Measurements from ENCODE around the gene TMEM256. TPM values are rescaled to one million over a fixed set of nuclear protein-coding genes. Genes with fewer than 3 reads are reported as not detected.

The TMEM256 gene
- total RNA-seq, 2 donors from 2014 or later: 43.4 to 64.8 TPM

DNA sequence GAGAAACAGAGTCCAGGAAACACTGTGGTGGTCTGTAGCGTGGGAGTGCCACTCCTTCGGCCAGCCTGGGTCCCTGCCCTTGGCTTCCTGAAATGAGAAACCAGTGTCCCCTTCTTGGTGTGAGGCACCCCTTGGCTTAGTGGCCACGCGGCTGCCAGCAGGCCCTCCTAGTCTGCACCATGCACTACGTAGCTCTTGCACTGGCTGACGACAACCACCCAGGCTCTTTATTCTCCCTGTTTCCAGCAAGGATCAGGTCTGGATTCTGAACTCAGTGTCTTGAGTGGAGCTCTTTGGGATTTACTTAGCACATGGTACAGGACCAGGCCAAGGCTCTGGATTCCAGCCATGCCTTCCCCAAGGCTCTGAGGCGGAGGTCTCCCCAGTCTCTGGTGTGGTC is 23.7 kb upstream of the TMEM256 start:
- Histone ChIP-seq H3K27me3 (no peaks in the 10 kb centered on the region), H3K4me3 (no peak overlapping the region), H3K9me3 (no peaks in the 10 kb centered on the region), H3K36me3 (no peaks in the 10 kb centered on the region), H3K4me1 (no peaks in the 10 kb centered on the region), H3K27ac (no peak overlapping the region)
- DNase-seq (ENCODE audit: low spot score): no peak
- TF ChIP-seq, protein P1, sequence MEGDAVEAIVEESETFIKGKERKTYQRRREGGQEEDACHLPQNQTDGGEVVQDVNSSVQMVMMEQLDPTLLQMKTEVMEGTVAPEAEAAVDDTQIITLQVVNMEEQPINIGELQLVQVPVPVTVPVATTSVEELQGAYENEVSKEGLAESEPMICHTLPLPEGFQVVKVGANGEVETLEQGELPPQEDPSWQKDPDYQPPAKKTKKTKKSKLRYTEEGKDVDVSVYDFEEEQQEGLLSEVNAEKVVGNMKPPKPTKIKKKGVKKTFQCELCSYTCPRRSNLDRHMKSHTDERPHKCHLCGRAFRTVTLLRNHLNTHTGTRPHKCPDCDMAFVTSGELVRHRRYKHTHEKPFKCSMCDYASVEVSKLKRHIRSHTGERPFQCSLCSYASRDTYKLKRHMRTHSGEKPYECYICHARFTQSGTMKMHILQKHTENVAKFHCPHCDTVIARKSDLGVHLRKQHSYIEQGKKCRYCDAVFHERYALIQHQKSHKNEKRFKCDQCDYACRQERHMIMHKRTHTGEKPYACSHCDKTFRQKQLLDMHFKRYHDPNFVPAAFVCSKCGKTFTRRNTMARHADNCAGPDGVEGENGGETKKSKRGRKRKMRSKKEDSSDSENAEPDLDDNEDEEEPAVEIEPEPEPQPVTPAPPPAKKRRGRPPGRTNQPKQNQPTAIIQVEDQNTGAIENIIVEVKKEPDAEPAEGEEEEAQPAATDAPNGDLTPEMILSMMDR (IDR thresholded peaks at IDR 0.05): no peak

DNA sequence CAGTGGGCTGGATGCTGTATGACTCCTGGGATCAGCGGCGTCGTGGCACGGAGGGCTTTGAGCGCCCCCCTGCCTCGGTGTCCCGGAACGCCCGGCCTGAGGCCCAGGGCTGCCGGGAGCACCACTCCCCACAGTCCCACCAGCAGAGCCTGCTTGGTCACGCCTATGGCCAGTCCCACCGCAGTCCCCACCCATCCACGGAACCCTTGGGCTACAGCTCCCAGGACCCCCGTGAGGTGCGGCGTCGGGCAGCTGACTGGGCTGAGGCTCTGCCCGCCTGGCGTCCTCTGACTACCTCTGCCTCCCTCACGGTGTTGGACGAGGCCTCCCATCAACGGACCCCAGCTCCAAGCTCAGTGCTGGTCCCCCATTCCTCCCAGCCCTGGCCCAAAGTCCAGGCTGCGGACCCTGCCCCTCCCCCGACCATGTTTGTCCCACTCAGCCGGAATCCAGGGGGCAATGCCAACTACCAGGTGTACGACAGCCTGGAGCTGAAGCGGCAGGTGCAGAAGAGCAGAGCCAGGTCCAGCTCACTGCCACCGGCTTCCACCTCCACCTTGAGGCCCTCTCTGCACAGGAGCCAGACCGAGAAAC is 23.1 kb upstream of the TMEM256 start:
- H3K27me3 ChIP-seq: no peaks in the 10 kb centered on the region
- no peak for DNase-seq (ENCODE audit: low spot score)

DNA sequence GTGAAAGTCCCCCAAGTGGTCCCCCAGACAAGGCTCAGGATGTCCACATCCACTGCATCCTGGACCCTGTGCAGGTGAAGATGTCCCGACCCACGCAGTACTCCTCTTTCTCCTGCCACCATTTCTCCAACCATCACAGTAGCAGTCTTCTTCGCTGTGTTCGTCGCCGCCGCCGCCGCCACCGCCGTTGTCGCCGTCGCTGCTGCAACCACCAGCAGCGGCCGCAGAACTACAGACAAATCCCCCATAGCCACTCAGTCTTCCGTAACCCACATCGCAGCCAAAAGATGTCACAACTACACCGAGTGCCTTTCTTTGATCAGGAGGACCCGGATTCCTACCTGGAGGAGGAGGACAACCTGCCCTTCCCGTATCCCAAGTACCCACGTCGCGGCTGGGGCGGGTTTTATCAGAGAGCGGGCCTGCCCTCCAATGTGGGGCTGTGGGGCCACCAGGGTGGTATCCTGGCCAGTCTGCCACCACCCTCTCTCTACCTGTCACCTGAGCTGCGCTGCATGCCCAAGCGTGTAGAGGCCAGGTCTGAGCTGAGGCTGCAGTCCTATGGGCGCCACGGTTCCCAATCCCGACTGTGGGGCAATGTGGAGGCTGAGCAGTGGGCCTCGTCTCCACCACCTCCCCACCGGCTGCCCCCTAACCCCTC is 22.4 kb upstream of the TMEM256 start:
- Histone ChIP-seq H3K4me3 (no peak overlapping the region), H3K4me1 (no peaks in the 10 kb centered on the region), H3K9me3 (no peaks in the 10 kb centered on the region), H3K36me3 (no peaks in the 10 kb centered on the region), H3K27ac (no peak overlapping the region), H3K27me3 (no peaks in the 10 kb centered on the region)
- DNase-seq (ENCODE audit: low spot score): no peak
- TF ChIP-seq, protein P1 (IDR thresholded peaks at IDR 0.05): no peak

More for the DNA sequence above, 23.1 kb upstream of the TMEM256 start:
- Histone ChIP-seq H3K27ac (no peak overlapping the region), H3K36me3 (no peaks in the 10 kb centered on the region), H3K4me3 (no peak overlapping the region), H3K9me3 (no peaks in the 10 kb centered on the region), H3K4me1 (no peaks in the 10 kb centered on the region)
- TF ChIP-seq, protein P1 (IDR thresholded peaks at IDR 0.05): no peak

DNA sequence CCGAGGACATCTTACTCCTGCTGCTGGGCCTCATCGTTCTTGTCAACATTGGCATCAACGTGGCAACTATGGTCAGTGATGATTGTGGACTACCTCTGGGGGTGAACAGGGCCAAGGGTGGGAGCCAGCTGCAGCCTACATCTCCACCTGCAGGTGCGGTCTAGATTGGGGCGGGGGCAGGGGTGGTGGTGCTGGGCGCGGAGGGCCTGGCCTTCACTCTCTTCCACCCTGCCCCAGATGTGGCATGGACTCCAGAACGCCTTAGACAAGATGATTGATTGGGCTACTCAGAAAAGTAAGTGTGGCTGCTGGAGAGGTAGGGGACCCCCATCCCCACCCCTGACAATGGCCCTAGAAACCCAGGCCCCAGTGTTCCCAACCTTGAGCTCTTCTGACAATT is 21.9 kb upstream of the TMEM256 start:
- H3K27me3 ChIP-seq: no peaks in the 10 kb centered on the region
- TF ChIP-seq, protein P1 (IDR thresholded peaks at IDR 0.05): no peak
- no peaks in the 10 kb centered on the region for H3K36me3 ChIP-seq

DNA sequence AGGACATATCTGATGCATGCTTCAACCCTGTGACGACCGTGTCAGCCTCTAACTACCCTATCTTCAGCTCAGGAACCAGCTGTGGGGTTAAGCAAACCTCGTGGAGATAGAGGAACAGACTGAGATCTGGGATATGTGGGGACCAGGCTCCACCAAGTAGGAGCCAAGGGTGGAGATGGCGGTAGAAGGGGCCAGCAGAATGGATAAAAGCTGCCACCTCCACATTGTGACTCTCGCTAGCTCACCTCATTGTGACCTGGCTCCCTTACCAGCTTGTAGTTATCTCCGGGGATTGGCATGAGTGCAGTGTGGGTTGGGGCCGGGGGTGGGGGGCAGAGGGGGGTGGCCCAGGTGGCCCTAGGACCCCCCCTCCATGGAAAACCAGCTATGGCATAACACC is 21.4 kb upstream of the TMEM256 start, which contains the start of gene SPEM2:
SPEM2 (plus strand) TSS at position 301 of the 400 bp plus-strand sequence; CDS start at position 374, 73 bp downstream.
- no peak within 1 kb of the TSS for H3K27ac ChIP-seq
- DNase-seq (ENCODE audit: low spot score): no peak
- TF ChIP-seq, protein P1 (IDR thresholded peaks at IDR 0.05): no peak
- H3K36me3 ChIP-seq: no peaks in the 10 kb centered on the region
- no peak within 1 kb of the TSS for H3K4me3 ChIP-seq
- H3K27me3 ChIP-seq: no peaks in the 10 kb centered on the region
- H3K9me3 ChIP-seq: no peaks in the 10 kb centered on the region
- no peaks in the 10 kb centered on the region for H3K4me1 ChIP-seq

More for the DNA sequence above, 21.9 kb upstream of the TMEM256 start:
- no peak overlapping the region for H3K27ac ChIP-seq
- no peaks in the 10 kb centered on the region for H3K4me1 ChIP-seq
- no peaks in the 10 kb centered on the region for H3K9me3 ChIP-seq
- H3K4me3 ChIP-seq: no peak overlapping the region
- DNase-seq (ENCODE audit: low spot score): no peak

Data from right atrium auricular region (tissue), 2 donors.